Parathyroid adenoma (tissue), 2 donors: Measurements from ENCODE around the gene SLC10A7.

Experiments
- H2AFZ ChIP-seq: fragments of 300-600 bp; sonication (generic); one replicate; pipeline ENCODE4 v1.7.0; 2017; ENCODE audit warnings: antibody characterized with exemption, mild to moderate bottlenecking
- H3K27ac ChIP-seq: fragments of 300-600 bp; sonication (generic); one replicate; pipeline ENCODE4 v1.7.0; 2017
- H3K27me3 ChIP-seq: fragments of 300-600 bp; sonication (generic); one replicate; pipeline ENCODE4 v1.7.0; 2017; ENCODE audit warnings: low read length; ENCODE audit not compliant: control insufficient read depth, insufficient read depth
- H3K36me3 ChIP-seq: fragments of 300-600 bp; sonication (generic); one replicate; pipeline ENCODE4 v1.7.0; 2017; ENCODE audit warnings: low read length; ENCODE audit not compliant: control insufficient read depth, insufficient read depth
- H3K4me1 ChIP-seq: fragments of 300-600 bp; sonication (generic); one replicate; pipeline ENCODE4 v1.7.0; 2017; ENCODE audit warnings: control low read depth
- H3K4me2 ChIP-seq: fragments of 300-600 bp; sonication (generic); one replicate; pipeline ENCODE4 v1.7.0; 2017; ENCODE audit warnings: low read length
- H3K4me3 ChIP-seq: fragments of 300-600 bp; sonication (generic); one replicate; pipeline ENCODE4 v1.7.0; 2017; ENCODE audit warnings: low read depth, low read length
- H3K79me2 ChIP-seq: fragments of 300-600 bp; sonication (generic); one replicate; pipeline ENCODE4 v1.7.0; 2017; ENCODE audit warnings: control low read depth
- H3K9ac ChIP-seq: fragments of 300-600 bp; sonication (generic); one replicate; pipeline ENCODE4 v1.7.0; 2017; ENCODE audit warnings: mild to moderate bottlenecking
- H3K9me3 ChIP-seq: fragments of 300-600 bp; sonication (generic); one replicate; pipeline ENCODE4 v1.7.0; 2017; ENCODE audit warnings: low read length; ENCODE audit not compliant: control insufficient read depth
- CTCF ChIP-seq: fragments of 300-600 bp; sonication (generic); IDR thresholded peaks from one replicate; pipeline ENCODE4 v1.7.0; 2017; ENCODE audit warnings: antibody characterized with exemption, mild to moderate bottlenecking
- donor health status: primary hyperparathyroidism.

Gene SLC10A7

GRCh38 chr4:146237092-146237491 is 284.6 kb downstream of the SLC10A7 start:
- H3K9ac ChIP-seq = no peak overlapping the region
- H2AFZ ChIP-seq = no peak overlapping the region
- no peaks in the 10 kb centered on the region for H3K4me1 ChIP-seq
- no peak overlapping the region for H3K4me3 ChIP-seq
- no peaks in the 10 kb centered on the region for H3K27me3 ChIP-seq
- no peaks in the 10 kb centered on the region for H3K36me3 ChIP-seq
- TF ChIP-seq CTCF = no peak
- H3K27ac ChIP-seq = no peak overlapping the region
- H3K4me2 ChIP-seq = no peak overlapping the region
- no peaks in the 10 kb centered on the region for H3K79me2 ChIP-seq
- H3K9me3 ChIP-seq = no peaks in the 10 kb centered on the region

- H3K27ac ChIP-seq = no peak overlapping the region
Observed at GRCh38 chr4:146236216-146236615, 285.5 kb downstream of the SLC10A7 start.

GRCh38 chr4:146235654-146236177 is 286.0 kb downstream of the SLC10A7 start:
- H3K27ac ChIP-seq = no peak overlapping the region
- H2AFZ ChIP-seq = no peak overlapping the region
- no peaks in the 10 kb centered on the region for H3K9me3 ChIP-seq
- no peak overlapping the region for H3K4me3 ChIP-seq
- no peaks in the 10 kb centered on the region for H3K4me1 ChIP-seq
- H3K27me3 ChIP-seq = no peaks in the 10 kb centered on the region
- no peak overlapping the region for H3K4me2 ChIP-seq
- no peaks in the 10 kb centered on the region for H3K79me2 ChIP-seq
- H3K9ac ChIP-seq = no peak overlapping the region
- no peaks in the 10 kb centered on the region for H3K36me3 ChIP-seq
- TF ChIP-seq CTCF = no peak

More at GRCh38 chr4:146236216-146236615, 285.5 kb downstream of the SLC10A7 start:
- no peaks in the 10 kb centered on the region for H3K79me2 ChIP-seq
- no peak for TF ChIP-seq CTCF
- no peaks in the 10 kb centered on the region for H3K36me3 ChIP-seq
- H3K27me3 ChIP-seq = no peaks in the 10 kb centered on the region
- H3K9ac ChIP-seq = no peak overlapping the region
- no peak overlapping the region for H3K4me3 ChIP-seq
- H3K9me3 ChIP-seq = no peaks in the 10 kb centered on the region
- H3K4me2 ChIP-seq = no peak overlapping the region
- H2AFZ ChIP-seq = no peak overlapping the region
- H3K4me1 ChIP-seq = no peaks in the 10 kb centered on the region

- Histone ChIP-seq H3K4me3 (no peak overlapping the region), H3K27me3 (no peaks in the 10 kb centered on the region), H3K4me1 (no peaks in the 10 kb centered on the region), H3K79me2 (no peaks in the 10 kb centered on the region), H3K36me3 (no peaks in the 10 kb centered on the region), H3K9ac (no peak overlapping the region), H2AFZ (no peak overlapping the region), H3K27ac (no peak overlapping the region), H3K9me3 (no peaks in the 10 kb centered on the region), H3K4me2 (no peak overlapping the region)
- TF ChIP-seq CTCF = no peak
Observed at GRCh38 chr4:146232131-146232722, 289.5 kb downstream of the SLC10A7 start.

- Histone ChIP-seq H3K9ac (no peak overlapping the region), H3K36me3 (no peaks in the 10 kb centered on the region), H3K4me1 (no peaks in the 10 kb centered on the region), H3K9me3 (no peaks in the 10 kb centered on the region), H3K79me2 (no peaks in the 10 kb centered on the region), H3K27me3 (no peaks in the 10 kb centered on the region), H2AFZ (no peak overlapping the region), H3K27ac (no peak overlapping the region), H3K4me3 (no peak overlapping the region), H3K4me2 (no peak overlapping the region)
- no peak for TF ChIP-seq CTCF
Observed at GRCh38 chr4:146229406-146229805, 292.3 kb downstream of the SLC10A7 start.
